ENCODE measurements around the gene GTPBP4. TPM values are rescaled to one million over a fixed set of nuclear protein-coding genes. Genes with fewer than 3 reads are reported as not detected.

The GTPBP4 gene
- polyA plus RNA-seq, 2 of the 4 experiments (the other 2 are of a cell fraction) = 67.8 to 104 TPM

GRCh38 chr10:1002425-1003006 lies 14.3 kb downstream of the GTPBP4 start:
- ATAC-seq (no peak), DNase-seq (ENCODE audit: low read depth in 1 of 2, low spot score in 1 of 2) (peak in 1 of 2 experiments; percentile 56), FAIRE-seq (no peak)
- H3K9me3 ChIP-seq = peaks cover 18% of the 10 kb centered on the region
- no peak for TF ChIP-seq HDAC2 (IDR thresholded peaks at IDR 0.05)
- no peak for TF ChIP-seq FOSL2 (IDR thresholded peaks at IDR 0.05)
- TF ChIP-seq FOSL2 (CRISPR knock-in tag; IDR thresholded peaks at IDR 0.05) = no peak
- no peak for TF ChIP-seq ESRRA (IDR thresholded peaks at IDR 0.05; ENCODE audit: borderline replicate concordance, low read length)
- TF ChIP-seq ZSCAN20 (CRISPR knock-in tag; IDR thresholded peaks at IDR 0.05) = no peak
- no peak for TF ChIP-seq EP300 (IDR thresholded peaks at IDR 0.05)
- TF ChIP-seq REST (IDR thresholded peaks at IDR 0.05) = no peak
- no peak for TF ChIP-seq CBX2 (IDR thresholded peaks at IDR 0.05; ENCODE audit: borderline replicate concordance, low read depth)
- TF ChIP-seq ELK1 (IDR thresholded peaks at IDR 0.05; ENCODE audit: low read depth, low read length) = no peak
- TF ChIP-seq GATA3 (IDR thresholded peaks at IDR 0.05; ENCODE audit: borderline replicate concordance) = no peak
- TF ChIP-seq HOXB5 (CRISPR knock-in tag; IDR thresholded peaks at IDR 0.05) = no peak
- TF ChIP-seq RNF2 (IDR thresholded peaks at IDR 0.05; ENCODE audit: borderline replicate concordance, low read depth) = no peak
- TF ChIP-seq MYC (IDR thresholded peaks at IDR 0.05; ENCODE audit: borderline replicate concordance, low read length) = no peak
- no peak for TF ChIP-seq EHF (CRISPR knock-in tag; IDR thresholded peaks at IDR 0.05)
- TF ChIP-seq FOXS1 (CRISPR knock-in tag; IDR thresholded peaks at IDR 0.05) = no peak
- 88% methylated on average over 5 of the region's 5 CpGs for WGBS (ENCODE audit: missing lambda C conversion rate)
- ChIA-PET CTCF (interaction anchor here (0.8 to 1.7 kb wide), 2 partner anchors 12 to 51 kb away, joined by 3 to 5 read pairs; no protein-coding TSS in a partner anchor), POLR2A (interaction anchor here (1.1 to 1.4 kb wide), 2 partner anchors 9 to 14 kb away, joined by 4 to 5 read pairs; partner anchors contain the start of gene GTPBP4)
- no peak overlapping the region for H3K4me2 ChIP-seq
- H3K4me3 ChIP-seq = no peak overlapping the region
- no peak overlapping the region for H3K27ac ChIP-seq
- no peaks in the 10 kb centered on the region for H3K4me1 ChIP-seq

- ATAC-seq = peak; percentile 11 to 14; a peak in 2 of 6 replicates
- 90% methylated on average over 3 of the region's 9 CpGs for WGBS (ENCODE audit: missing lambda C conversion rate)
- POLR2A ChIA-PET = interaction anchor here (0.8 to 1.4 kb wide), 2 partner anchors 9 to 11 kb away, joined by 3 to 5 read pairs; no protein-coding TSS in a partner anchor
- no peak for TF ChIP-seq PBX3 (IDR thresholded peaks at IDR 0.05)
- TF ChIP-seq KDM1A (IDR thresholded peaks at IDR 0.05; ENCODE audit: low read depth) = no peak
- no peak for TF ChIP-seq ATOH8 (CRISPR knock-in tag; IDR thresholded peaks at IDR 0.05; ENCODE audit: low read depth)
- TF ChIP-seq E2F6 (IDR thresholded peaks at IDR 0.05; ENCODE audit: borderline replicate concordance, low read depth) = no peak
- TF ChIP-seq RAD21 (conservative IDR thresholded peaks at IDR 0.05 in 1 of 2, IDR thresholded peaks at IDR 0.05 in 1 of 2) = no peak
- no peak for TF ChIP-seq SMC3 (IDR thresholded peaks at IDR 0.05)
- TF ChIP-seq TFCP2L1 (CRISPR knock-in tag; IDR thresholded peaks at IDR 0.05) = no peak
- TF ChIP-seq POLR2AphosphoS2 (conservative IDR thresholded peaks at IDR 0.05; ENCODE audit: low read length) = no peak
- no peak for TF ChIP-seq NPAS2 (CRISPR knock-in tag; IDR thresholded peaks at IDR 0.05; ENCODE audit: borderline replicate concordance)
- no peak for TF ChIP-seq FOSL2 (IDR thresholded peaks at IDR 0.05)
- TF ChIP-seq FOSL2 (CRISPR knock-in tag; IDR thresholded peaks at IDR 0.05) = no peak
- no peak for TF ChIP-seq EHF (CRISPR knock-in tag; IDR thresholded peaks at IDR 0.05)
- TF ChIP-seq HOXA7 (CRISPR knock-in tag; IDR thresholded peaks at IDR 0.05) = no peak
- no peak for TF ChIP-seq HOXB13 (CRISPR knock-in tag; IDR thresholded peaks at IDR 0.05; ENCODE audit: low read depth)
- no peak for TF ChIP-seq NR3C1 (IDR thresholded peaks at IDR 0.05)
- no peak for TF ChIP-seq CBX8 (IDR thresholded peaks at IDR 0.05)
Measured at GRCh38 chr10:1003884-1004670, 15.8 kb downstream of the GTPBP4 start.

More at GRCh38 chr10:1003884-1004670, 15.8 kb downstream of the GTPBP4 start:
- no peak overlapping the region for H3K4me3 ChIP-seq
- FAIRE-seq (no peak), DNase-seq (ENCODE audit: low read depth in 1 of 2, low spot score in 1 of 2) (no peak)
- H3K27ac ChIP-seq = no peak overlapping the region
- H3K4me1 ChIP-seq = no peaks in the 10 kb centered on the region
- CTCF ChIA-PET = interaction anchor here (0.8 to 1.7 kb wide), 5 partner anchors 11 to 44 kb away, joined by 3 to 7 read pairs (median 5); partner anchors contain the start of gene GTPBP4
- H3K9me3 ChIP-seq = peaks cover 18% of the 10 kb centered on the region
- no peak overlapping the region for H3K4me2 ChIP-seq
